ENCODE results near the gene CCSER1. TPM values are rescaled to one million over a fixed set of nuclear protein-coding genes. Genes with fewer than 3 reads are reported as not detected.

CCSER1 gene
- total RNA-seq, 1 experiment from 2014 or later, result 0.05 TPM

GRCh38 chr4:91630054-91630453 is 1502.9 kb downstream of the CCSER1 start:
- no TSS peak for BruUV-seq (replicated peaks)
- in situ Hi-C loops (cut with HindIII; ENCODE audit: low pct_unique_long_range_greater_than_20kb, low sequenced_read_pairs), result no loop called here
- DNase-seq (ENCODE audit: low read depth, low spot score) (no peak), ATAC-seq (no peak)
- ChIA-PET CTCF (no interaction called here), POLR2A (no interaction called here)
- no peak overlapping the region for H3K4me3 ChIP-seq (ENCODE audit: low read depth in 2 of 2, low read length in 2 of 2)
- TF ChIP-seq REST (IDR thresholded peaks at IDR 0.05; ENCODE audit: insufficient read depth in 1 of 2, low read depth in 2 of 2, low read length in 1 of 2) (no peak), CTCF (IDR thresholded peaks at IDR 0.05) (no peak), TCF7L2 (IDR thresholded peaks at IDR 0.05; ENCODE audit: low read depth, low read length) (no peak), SIN3A (IDR thresholded peaks at IDR 0.05; ENCODE audit: borderline replicate concordance, insufficient read depth, low read depth, low read length) (no peak), POLR2AphosphoS5 (IDR thresholded peaks at IDR 0.05; ENCODE audit: low read depth, low read length) (no peak)
- intact Hi-C loops (cut with micrococcal nuclease; ENCODE audit: unreplicated experiment), result no loop called here
- no peak overlapping the region for H3K27ac ChIP-seq (ENCODE audit: low read length)
- H3K27me3 ChIP-seq (ENCODE audit: control insufficient read depth, insufficient read depth, low read length), result no peaks in the 10 kb centered on the region
- no peaks in the 10 kb centered on the region for H3K36me3 ChIP-seq (ENCODE audit: control insufficient read depth, insufficient read depth, low read length)
- H3K4me1 ChIP-seq (ENCODE audit: control insufficient read depth, insufficient read depth, low read length), result no peaks in the 10 kb centered on the region
- H3K9me3 ChIP-seq (ENCODE audit: control insufficient read depth, insufficient read depth, low read depth, low read length), result no peaks in the 10 kb centered on the region

- TF ChIP-seq POLR2AphosphoS5 (IDR thresholded peaks at IDR 0.05; ENCODE audit: low read depth, low read length) (no peak), REST (IDR thresholded peaks at IDR 0.05; ENCODE audit: insufficient read depth in 1 of 2, low read depth in 2 of 2, low read length in 1 of 2) (no peak), SIN3A (IDR thresholded peaks at IDR 0.05; ENCODE audit: borderline replicate concordance, insufficient read depth, low read depth, low read length) (no peak), CTCF (IDR thresholded peaks at IDR 0.05) (no peak), TCF7L2 (IDR thresholded peaks at IDR 0.05; ENCODE audit: low read depth, low read length) (no peak)
- no peak for ATAC-seq
- no TSS peak for BruUV-seq (replicated peaks)
- H3K27me3 ChIP-seq (ENCODE audit: control insufficient read depth, insufficient read depth, low read length), result no peaks in the 10 kb centered on the region
- CTCF ChIA-PET, result no interaction called here
- no peak for DNase-seq (ENCODE audit: low read depth, low spot score)
- POLR2A ChIA-PET, result no interaction called here
- no peaks in the 10 kb centered on the region for H3K36me3 ChIP-seq (ENCODE audit: control insufficient read depth, insufficient read depth, low read length)
- intact Hi-C loops (cut with micrococcal nuclease; ENCODE audit: unreplicated experiment), result no loop called here
- in situ Hi-C loops (cut with HindIII; ENCODE audit: low pct_unique_long_range_greater_than_20kb, low sequenced_read_pairs), result no loop called here
- H3K4me3 ChIP-seq (ENCODE audit: low read depth in 2 of 2, low read length in 2 of 2), result no peak overlapping the region
- no peak overlapping the region for H3K27ac ChIP-seq (ENCODE audit: low read length)
- H3K4me1 ChIP-seq (ENCODE audit: control insufficient read depth, insufficient read depth, low read length), result no peaks in the 10 kb centered on the region
- no peaks in the 10 kb centered on the region for H3K9me3 ChIP-seq (ENCODE audit: control insufficient read depth, insufficient read depth, low read depth, low read length)
These were observed 1503.6 kb downstream of the CCSER1 start for GRCh38 chr4:91630764-91631163.
